Left lung (tissue), 10 donors: ENCODE data around the gene SLC22A1. TPM values are rescaled to one million over a fixed set of nuclear protein-coding genes. Genes with fewer than 3 reads are reported as not detected.

Experiments used
- ATAC-seq: fragments of 200-7000 bp; cut with Tn5 transposase; one replicate; pipeline ENCODE4 v1.9.1; 2020; ENCODE audit warnings: moderate library complexity
- DNase-seq, 4 donors: peaks; one replicate each; pipeline ENCODE4 v3.0.0-alpha.2; 2013 to 2020
- H3K27ac ChIP-seq, 2 donors: fragments of 200-600 bp; sonication (generic) in 1 of 2; one replicate each; pipeline versions ENCODE4 v1.5.0 to v1.8.0; 2020 to 2021
- H3K27me3 ChIP-seq, 2 donors: fragments of 200-600 bp; sonication (generic) in 1 of 2; one replicate each; pipeline versions ENCODE4 v1.5.0 to v1.8.0; 2020 to 2021
- H3K36me3 ChIP-seq, 2 donors: fragments of 200-600 bp; sonication (generic) in 1 of 2; one replicate each; pipeline versions ENCODE4 v1.5.0 to v1.8.0; 2020 to 2021
- H3K4me1 ChIP-seq, 2 donors: fragments of 200-600 bp; one replicate each; pipeline ENCODE4 v1.8.0; 2021
- H3K4me3 ChIP-seq, 2 donors: fragments of 200-600 bp; sonication (generic) in 1 of 2; one replicate each; pipeline versions ENCODE4 v1.5.0 to v1.8.0; 2020 to 2021; ENCODE audit warnings: mild to moderate bottlenecking in 1 of 2
- H3K9me3 ChIP-seq, 2 donors: fragments of 200-600 bp; sonication (generic) in 1 of 2; one replicate each; pipeline versions ENCODE4 v1.5.0 to v1.8.0; 2020 to 2021
- intact Hi-C, 2 donors: fragments of 100-400 bp; cut with DNase I; formaldehyde crosslinking; loops; one replicate each; pipeline versions ENCODE4 v1.11.2 to v1.14.2; 2022
- polyA plus RNA-seq, 6 donors: library from polyadenylated mRNA; unstranded; fragments of 120-200 nt; gene quantifications; one replicate each; pipeline ENCODE4 v1.2.1, GENCODE V29; 2013; ENCODE audit not compliant: insufficient read length in 6 of 6
- total RNA-seq, 2 donors: library from RNA; stranded (reverse); fragmentation: NEBNext Ultra II Directional; extraction: Animal tissue kit (Norgen Biotek cat#: 25700); gene quantifications; one replicate each; pipeline ENCODE4 v1.2.1, GENCODE V29; 2021
- TF ChIP-seq, protein P1 (sequence below), 2 donors: fragments of 200-600 bp; sonication (generic) in 1 of 2; IDR thresholded peaks; one replicate each; pipeline versions ENCODE4 v1.5.0 to v1.8.0; 2021; ENCODE audit warnings: antibody characterized with exemption in 2 of 2
- donor health status: DM: no; HTN: yes; CAD: no.
- donor health status: DM: no; HTN: no; CAD: no.

SLC22A1 gene
- total and polyA plus RNA-seq, 8 donors: 0.24 to 2.7 (median 0.45) TPM

- intact Hi-C loops: no loop called here
- peaks cover 0 to 8% of the 10 kb centered on the region in 2 donors for H3K9me3 ChIP-seq
- TF ChIP-seq, protein P1, sequence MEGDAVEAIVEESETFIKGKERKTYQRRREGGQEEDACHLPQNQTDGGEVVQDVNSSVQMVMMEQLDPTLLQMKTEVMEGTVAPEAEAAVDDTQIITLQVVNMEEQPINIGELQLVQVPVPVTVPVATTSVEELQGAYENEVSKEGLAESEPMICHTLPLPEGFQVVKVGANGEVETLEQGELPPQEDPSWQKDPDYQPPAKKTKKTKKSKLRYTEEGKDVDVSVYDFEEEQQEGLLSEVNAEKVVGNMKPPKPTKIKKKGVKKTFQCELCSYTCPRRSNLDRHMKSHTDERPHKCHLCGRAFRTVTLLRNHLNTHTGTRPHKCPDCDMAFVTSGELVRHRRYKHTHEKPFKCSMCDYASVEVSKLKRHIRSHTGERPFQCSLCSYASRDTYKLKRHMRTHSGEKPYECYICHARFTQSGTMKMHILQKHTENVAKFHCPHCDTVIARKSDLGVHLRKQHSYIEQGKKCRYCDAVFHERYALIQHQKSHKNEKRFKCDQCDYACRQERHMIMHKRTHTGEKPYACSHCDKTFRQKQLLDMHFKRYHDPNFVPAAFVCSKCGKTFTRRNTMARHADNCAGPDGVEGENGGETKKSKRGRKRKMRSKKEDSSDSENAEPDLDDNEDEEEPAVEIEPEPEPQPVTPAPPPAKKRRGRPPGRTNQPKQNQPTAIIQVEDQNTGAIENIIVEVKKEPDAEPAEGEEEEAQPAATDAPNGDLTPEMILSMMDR (IDR thresholded peaks at IDR 0.05): no peak
- no peak overlapping the region for H3K27ac ChIP-seq
- no peaks in the 10 kb centered on the region for H3K4me1 ChIP-seq
- no peaks in the 10 kb centered on the region for H3K27me3 ChIP-seq
- no peak overlapping the region for H3K4me3 ChIP-seq
- DNase-seq (no peak), ATAC-seq (no peak)
- H3K36me3 ChIP-seq: no peaks in the 10 kb centered on the region
Measured at GRCh38 chr6:160203076-160203475, 81.5 kb downstream of the SLC22A1 start.

DNA sequence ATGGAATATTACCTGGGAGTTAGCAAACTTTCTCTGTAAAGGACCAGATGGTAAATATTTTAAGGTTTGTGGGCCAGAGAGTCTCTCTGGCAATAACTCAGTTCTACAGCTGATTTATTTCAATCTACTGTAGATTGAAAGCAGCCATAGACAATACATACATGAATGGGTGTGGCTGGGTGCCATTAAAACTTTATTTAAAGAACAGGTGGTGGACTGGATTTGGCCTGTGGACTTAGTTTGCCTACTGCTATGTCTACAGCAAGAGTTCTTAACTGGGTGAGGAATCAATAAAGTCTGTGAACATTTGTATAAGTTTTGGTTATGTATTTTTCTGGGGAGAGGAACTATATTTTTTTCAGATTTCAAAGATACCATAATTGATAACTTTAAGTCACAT, 81.9 kb downstream of the SLC22A1 start:
- no peak for ATAC-seq
- TF ChIP-seq, protein P1 (IDR thresholded peaks at IDR 0.05): no peak
- H3K9me3 ChIP-seq: peaks cover 0 to 8% of the 10 kb centered on the region in 2 donors
- H3K4me1 ChIP-seq: no peaks in the 10 kb centered on the region
- intact Hi-C loops: no loop called here
- no peaks in the 10 kb centered on the region for H3K36me3 ChIP-seq
- no peak for DNase-seq
- H3K4me3 ChIP-seq: no peak overlapping the region
- H3K27me3 ChIP-seq: no peaks in the 10 kb centered on the region
- H3K27ac ChIP-seq: no peak overlapping the region

- TF ChIP-seq, protein P1 (IDR thresholded peaks at IDR 0.05): no peak
- intact Hi-C loops: no loop called here
Measured at GRCh38 chr6:160203953-160204352, 82.3 kb downstream of the SLC22A1 start.

GRCh38 chr6:160204710-160205109, 83.1 kb downstream of the SLC22A1 start:
- no peak overlapping the region for H3K27ac ChIP-seq
- TF ChIP-seq, protein P1 (IDR thresholded peaks at IDR 0.05): no peak
- intact Hi-C loops: no loop called here
- DNase-seq (no peak), ATAC-seq (no peak)
- H3K4me1 ChIP-seq: no peaks in the 10 kb centered on the region
- peaks cover 0 to 8% of the 10 kb centered on the region in 2 donors for H3K9me3 ChIP-seq
- H3K4me3 ChIP-seq: no peak overlapping the region
- H3K27me3 ChIP-seq: no peaks in the 10 kb centered on the region
- no peaks in the 10 kb centered on the region for H3K36me3 ChIP-seq

More at GRCh38 chr6:160203953-160204352, 82.3 kb downstream of the SLC22A1 start:
- Histone ChIP-seq H3K27me3 (no peaks in the 10 kb centered on the region), H3K9me3 (peaks cover 0 to 8% of the 10 kb centered on the region in 2 donors), H3K4me1 (no peaks in the 10 kb centered on the region), H3K4me3 (no peak overlapping the region), H3K36me3 (no peaks in the 10 kb centered on the region), H3K27ac (no peak overlapping the region)
- DNase-seq: no peak
- ATAC-seq: no peak

GRCh38 chr6:160207618-160208017, 86.0 kb downstream of the SLC22A1 start:
- Histone ChIP-seq H3K4me1 (no peaks in the 10 kb centered on the region), H3K27ac (no peak overlapping the region), H3K9me3 (peaks cover 0 to 8% of the 10 kb centered on the region in 2 donors), H3K4me3 (no peak overlapping the region), H3K36me3 (no peaks in the 10 kb centered on the region), H3K27me3 (no peaks in the 10 kb centered on the region)
- intact Hi-C loops: no loop called here
- no peak for DNase-seq
- ATAC-seq: no peak
- TF ChIP-seq, protein P1 (IDR thresholded peaks at IDR 0.05): no peak

Other genes with a start within 250 kb of the SLC22A1 start
- gene MAS1, start 230.8 kb upstream of the SLC22A1 start, total RNA-seq: under 1 TPM in 1 of 2 donors, not detected in 1; 0.03 TPM
- gene MAS1, start 230.8 kb upstream of the SLC22A1 start, polyA plus RNA-seq: under 1 TPM; 0.02 to 0.07 (median 0.05) TPM
- 100 to 1,000 TPM; 141 to 153 TPM for gene IGF2R, start 152.7 kb upstream of the SLC22A1 start, total RNA-seq
- 10 to 100 TPM; 56.5 to 61.1 (median 58.4) TPM for gene IGF2R, start 152.7 kb upstream of the SLC22A1 start, polyA plus RNA-seq
- gene SLC22A2, start 137.0 kb downstream of the SLC22A1 start, total RNA-seq: not detected
- gene SLC22A2, start 137.0 kb downstream of the SLC22A1 start, polyA plus RNA-seq: under 1 TPM; 0.04 to 0.23 (median 0.07) TPM
- 10 to 100 TPM; 25.9 to 35.4 TPM for gene SLC22A3, start 226.6 kb downstream of the SLC22A1 start, total RNA-seq
- 10 to 100 TPM; 16.1 to 42.9 (median 32.0) TPM for gene SLC22A3, start 226.6 kb downstream of the SLC22A1 start, polyA plus RNA-seq